Natural killer cell (primary cell): ENCODE data around the gene PDK2. TPM values are rescaled to one million over a fixed set of nuclear protein-coding genes. Genes with fewer than 3 reads are reported as not detected.
A peak's percentile ranks its signal among the peaks of the same experiment; 100 is the strongest.

Experiments used
- ATAC-seq, 3 donors: fragments of 150-1000 bp in 2 of 3; fragments of 200-7000 bp in 1 of 3; cut with Tn5 transposase; 1 replicate in 1 of 3; 2 replicates in 2 of 3; pipeline ENCODE4 v1.10.0; 2021; ENCODE audit warnings: mild to moderate bottlenecking in 2 of 3, moderate library complexity in 2 of 3
- DNase-seq, 2 donors: peaks; one replicate each; pipeline versions ENCODE4 v3.0.0 to v3.0.0-alpha.2; 2013 to 2021; ENCODE audit warnings: mixed read lengths in 1 of 2
- H3K27ac ChIP-seq: one replicate; pipeline ENCODE4 v1.5.1; 2013; ENCODE audit warnings: mild to moderate bottlenecking, low read length
- H3K27me3 ChIP-seq: one replicate; pipeline ENCODE4 v1.6.1; 2013; ENCODE audit warnings: low read length; ENCODE audit not compliant: control insufficient read depth, insufficient read depth
- H3K36me3 ChIP-seq: one replicate; pipeline ENCODE4 v1.6.1; 2013; ENCODE audit warnings: low read length; ENCODE audit not compliant: control insufficient read depth, insufficient read depth
- H3K4me1 ChIP-seq: one replicate; pipeline ENCODE4 v1.6.1; 2013; ENCODE audit warnings: low read length; ENCODE audit not compliant: control insufficient read depth, insufficient read depth
- H3K4me3 ChIP-seq: one replicate; pipeline ENCODE4 v1.5.1; 2013; ENCODE audit warnings: low read length
- H3K9me3 ChIP-seq: one replicate; pipeline ENCODE4 v1.6.1; 2013; ENCODE audit warnings: low read length; ENCODE audit not compliant: control insufficient read depth, insufficient read depth
- H3K27ac Mint-ChIP-seq, 2 donors: one replicate each; pipeline ENCODE4 v1.8.0; 2022; ENCODE audit warnings: mild to moderate bottlenecking in 2 of 2, mixed read lengths in 2 of 2, moderate library complexity in 1 of 2
- H3K27me3 Mint-ChIP-seq, 2 donors: one replicate each; pipeline ENCODE4 v1.8.0; 2022; ENCODE audit warnings: low read depth in 2 of 2, mixed read lengths in 2 of 2
- H3K36me3 Mint-ChIP-seq: one replicate; pipeline ENCODE4 v1.8.0; 2022; ENCODE audit warnings: mixed read lengths
- H3K4me1 Mint-ChIP-seq, 2 donors: one replicate each; pipeline ENCODE4 v1.8.0; 2022; ENCODE audit warnings: mixed read lengths in 2 of 2
- H3K4me3 Mint-ChIP-seq: one replicate; pipeline ENCODE4 v1.8.0; 2022; ENCODE audit warnings: mild to moderate bottlenecking, moderate library complexity, mixed read lengths
- H3K9me3 Mint-ChIP-seq, 2 donors: one replicate each; pipeline ENCODE4 v1.8.0; 2022; ENCODE audit warnings: mixed read lengths in 2 of 2
- WGBS: methylation state at CpG from one replicate; pipeline ENCODE4 v1.1.7; 2013; ENCODE audit warnings: missing lambda C conversion rate; ENCODE audit not compliant: insufficient coverage; 5-methylcytosine and 5-hydroxymethylcytosine counted together
- intact Hi-C: fragments of 100-400 bp; cut with micrococcal nuclease; formaldehyde crosslinking; loops from one replicate; pipeline ENCODE4 v1.14.2; 2022
- total RNA-seq, 4 donors: library from RNA; stranded (reverse); fragments of 120-200 nt in 1 of 4; gene quantifications; one replicate each; pipeline versions ENCODE4 v1.2.3 to v1.2.4, GENCODE V29; 2013 to 2022
- TF ChIP-seq, protein P1 (sequence below): fragments of 200-600 bp; IDR thresholded peaks from one replicate; pipeline ENCODE4 v1.8.0; 2022; ENCODE audit warnings: antibody characterized with exemption

The PDK2 gene
- total RNA-seq, 3 donors from 2014 or later (not counting 1 experiment from before 2014, with no cell fraction given) = 23.2 to 32.9 (median 23.6) TPM

DNA sequence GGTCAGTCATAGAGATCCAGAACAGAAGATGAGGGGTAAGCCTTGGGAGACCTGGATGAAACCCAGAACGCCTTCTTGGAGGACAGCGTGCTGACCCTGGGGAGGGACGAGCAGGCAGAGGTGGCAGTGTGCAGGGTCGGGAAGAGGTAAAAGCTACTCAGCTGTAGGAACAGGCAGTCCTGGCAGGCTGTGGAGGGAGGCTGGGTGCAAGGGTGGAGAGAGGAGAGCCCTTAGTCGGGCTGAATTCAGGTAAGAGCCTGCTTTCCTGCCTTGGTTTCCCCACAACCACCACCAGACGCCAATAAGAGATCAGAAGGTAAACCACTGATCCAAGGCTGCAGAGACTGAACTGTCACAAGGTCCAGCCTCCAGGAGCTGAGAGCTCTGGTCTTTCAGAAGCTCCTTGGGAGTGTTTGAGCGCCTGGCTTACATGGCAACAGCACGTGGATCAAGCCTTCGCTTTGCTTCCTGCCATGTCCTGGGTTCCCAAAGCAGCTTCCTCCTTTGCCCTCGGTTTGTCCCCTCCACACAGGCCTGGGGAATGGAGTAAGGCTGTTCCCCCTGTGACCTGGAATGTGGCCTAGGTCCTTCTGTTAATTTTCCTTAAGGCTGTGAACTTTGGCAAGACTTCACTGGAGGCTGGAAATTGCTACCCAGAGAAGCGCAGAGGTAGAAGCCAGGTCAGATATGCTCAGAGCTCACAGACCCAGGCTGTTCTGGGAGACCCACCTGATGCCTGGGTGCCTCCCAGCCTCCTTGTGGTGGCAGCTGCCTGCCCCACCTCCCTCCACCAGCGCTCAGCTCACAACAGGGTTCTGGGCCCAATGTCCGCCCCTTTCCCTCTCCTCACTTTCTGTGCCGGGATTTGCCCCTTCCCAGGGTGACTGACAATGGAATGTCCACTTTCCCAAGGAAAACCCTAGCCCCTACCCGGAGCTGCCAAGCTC lies 3.9 kb upstream of the PDK2 start:
- H3K36me3 Mint-ChIP-seq = no peaks in the 10 kb centered on the region
- peaks cover 21 to 24% of the 10 kb centered on the region in 2 donors for H3K4me1 Mint-ChIP-seq
- H3K4me3 Mint-ChIP-seq = no peak overlapping the region
- 84% methylated on average over 14 of the region's 15 CpGs for WGBS
- no peaks in the 10 kb centered on the region for H3K9me3 Mint-ChIP-seq
- Histone ChIP-seq H3K9me3 (no peaks in the 10 kb centered on the region), H3K4me3 (no peak overlapping the region), H3K36me3 (no peaks in the 10 kb centered on the region), H3K27me3 (no peaks in the 10 kb centered on the region), H3K4me1 (peaks cover 10% of the 10 kb centered on the region), H3K27ac (no peak overlapping the region)
- intact Hi-C loops = loop anchor here (10.0 kb wide), 1 partner anchor 204 kb away; no protein-coding TSS in a partner anchor
- ATAC-seq = no peak
- TF ChIP-seq, protein P1, sequence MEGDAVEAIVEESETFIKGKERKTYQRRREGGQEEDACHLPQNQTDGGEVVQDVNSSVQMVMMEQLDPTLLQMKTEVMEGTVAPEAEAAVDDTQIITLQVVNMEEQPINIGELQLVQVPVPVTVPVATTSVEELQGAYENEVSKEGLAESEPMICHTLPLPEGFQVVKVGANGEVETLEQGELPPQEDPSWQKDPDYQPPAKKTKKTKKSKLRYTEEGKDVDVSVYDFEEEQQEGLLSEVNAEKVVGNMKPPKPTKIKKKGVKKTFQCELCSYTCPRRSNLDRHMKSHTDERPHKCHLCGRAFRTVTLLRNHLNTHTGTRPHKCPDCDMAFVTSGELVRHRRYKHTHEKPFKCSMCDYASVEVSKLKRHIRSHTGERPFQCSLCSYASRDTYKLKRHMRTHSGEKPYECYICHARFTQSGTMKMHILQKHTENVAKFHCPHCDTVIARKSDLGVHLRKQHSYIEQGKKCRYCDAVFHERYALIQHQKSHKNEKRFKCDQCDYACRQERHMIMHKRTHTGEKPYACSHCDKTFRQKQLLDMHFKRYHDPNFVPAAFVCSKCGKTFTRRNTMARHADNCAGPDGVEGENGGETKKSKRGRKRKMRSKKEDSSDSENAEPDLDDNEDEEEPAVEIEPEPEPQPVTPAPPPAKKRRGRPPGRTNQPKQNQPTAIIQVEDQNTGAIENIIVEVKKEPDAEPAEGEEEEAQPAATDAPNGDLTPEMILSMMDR = no peak
- H3K27ac Mint-ChIP-seq = no peak overlapping the region
- no peak for DNase-seq
- H3K27me3 Mint-ChIP-seq = peaks cover 0 to 4% of the 10 kb centered on the region in 2 donors

GRCh38 chr17:50091918-50092285 lies 3.2 kb upstream of the PDK2 start:
- no peak overlapping the region for H3K27ac ChIP-seq
- H3K4me1 ChIP-seq = peaks cover 16% of the 10 kb centered on the region
- H3K36me3 ChIP-seq = no peaks in the 10 kb centered on the region
- intact Hi-C loops = loop anchor here (10.0 kb wide), 1 partner anchor 203 kb away; no protein-coding TSS in a partner anchor
- 79% methylated on average over 2 of the region's 2 CpGs for WGBS
- H3K27ac Mint-ChIP-seq = no peak overlapping the region
- H3K4me3 ChIP-seq = no peak overlapping the region
- peaks cover 0 to 4% of the 10 kb centered on the region in 2 donors for H3K27me3 Mint-ChIP-seq
- ATAC-seq (no peak), DNase-seq (no peak)
- no peaks in the 10 kb centered on the region for H3K27me3 ChIP-seq
- peaks cover 23 to 30% of the 10 kb centered on the region in 2 donors for H3K4me1 Mint-ChIP-seq
- H3K4me3 Mint-ChIP-seq = no peak overlapping the region
- no peaks in the 10 kb centered on the region for H3K9me3 Mint-ChIP-seq
- H3K9me3 ChIP-seq = no peaks in the 10 kb centered on the region
- H3K36me3 Mint-ChIP-seq = no peaks in the 10 kb centered on the region
- TF ChIP-seq, protein P1 = no peak

DNA sequence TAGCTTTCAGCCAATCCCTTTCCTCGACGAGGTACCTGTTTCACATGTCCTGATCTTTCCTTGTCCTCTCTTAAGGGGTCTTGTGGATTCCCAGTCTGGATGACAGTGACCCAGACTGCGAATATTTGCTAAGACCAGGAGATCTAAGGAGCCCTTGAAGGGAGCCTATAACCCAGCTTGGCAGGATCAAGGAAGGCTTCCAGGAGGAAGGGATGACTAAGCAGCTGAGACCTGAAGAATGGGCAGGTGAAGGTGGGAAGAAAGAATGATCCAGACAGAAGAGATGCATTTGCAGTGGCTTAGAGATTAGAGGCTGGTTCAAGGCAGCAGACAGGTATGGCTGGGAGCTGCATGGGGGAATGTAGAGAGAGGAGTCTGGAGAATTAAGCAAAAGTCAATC lies 1.9 kb upstream of the PDK2 start:
- intact Hi-C loops = loop anchor here (10.0 kb wide), 1 partner anchor 202 kb away; no protein-coding TSS in a partner anchor
- ATAC-seq = no peak
- Mint-ChIP-seq H3K27ac (peak overlapping the region; percentile 96 to 98), H3K27me3 (peaks cover 0 to 4% of the 10 kb centered on the region in 2 donors), H3K9me3 (no peaks in the 10 kb centered on the region), H3K36me3 (no peaks in the 10 kb centered on the region), H3K4me3 (no peak overlapping the region), H3K4me1 (peaks cover 26 to 37% of the 10 kb centered on the region in 2 donors)
- Histone ChIP-seq H3K36me3 (peaks cover 2% of the 10 kb centered on the region), H3K27me3 (no peaks in the 10 kb centered on the region), H3K4me1 (peaks cover 20% of the 10 kb centered on the region), H3K27ac (no peak overlapping the region), H3K4me3 (no peak overlapping the region), H3K9me3 (no peaks in the 10 kb centered on the region)
- TF ChIP-seq, protein P1 = no peak
- DNase-seq = no peak
- WGBS = 98% methylated on average over 3 of the region's 3 CpGs
